Measurements from ENCODE around the gene CCDC33.

GRCh38 chr15:74210729-74211128 lies 25.4 kb upstream of the CCDC33 start:
- TF ChIP-seq EZH2 (IDR thresholded peaks at IDR 0.05; ENCODE audit: borderline replicate concordance, low read depth, low read length, severe bottlenecking) (no peak), CTCF (IDR thresholded peaks at IDR 0.05; ENCODE audit: borderline replicate concordance, extremely low read depth, low read length, poor library complexity, severe bottlenecking) (no peak)

Data from DND-41 (cell line).